Measurements from ENCODE around the gene PBXIP1. TPM values are rescaled to one million over a fixed set of nuclear protein-coding genes. Genes with fewer than 3 reads are reported as not detected.

The PBXIP1 gene
- total and polyA plus RNA-seq, 2 of the 13 experiments (the other 11 are each of a cell fraction or from before 2014, with no cell fraction given) = 16.3 to 31.9 TPM

GRCh38 chr1:154931940-154932487, 23.9 kb downstream of the PBXIP1 start (continued):
- TF ChIP-seq CAMTA2 (CRISPR knock-in tag; IDR thresholded peaks at IDR 0.05; ENCODE audit: borderline replicate concordance) (no peak), SMC3 (IDR thresholded peaks at IDR 0.05; ENCODE audit: low read length) (no peak), POLR2AphosphoS5 (IDR thresholded peaks at IDR 0.05; ENCODE audit: low read depth, low read length) (peak; percentile 80), ZNF839 (CRISPR knock-in tag; IDR thresholded peaks at IDR 0.05; ENCODE audit: borderline replicate concordance) (no peak), ZBTB39 (CRISPR knock-in tag; IDR thresholded peaks at IDR 0.05) (0 out of 2 replicates have a peak, but pooled peaks have one; percentile 49), ZNF362 (CRISPR knock-in tag; IDR thresholded peaks at IDR 0.05; ENCODE audit: borderline replicate concordance) (no peak; the same call in 1 of the 2 replicates), SRSF9 (IDR thresholded peaks at IDR 0.05; ENCODE audit: borderline replicate concordance, insufficient read depth, low read depth, low read length, poor library complexity, severe bottlenecking) (no peak), PAX8 (CRISPR knock-in tag; IDR thresholded peaks at IDR 0.05; ENCODE audit: borderline replicate concordance) (no peak), ZSCAN31 (CRISPR knock-in tag; IDR thresholded peaks at IDR 0.05; ENCODE audit: low read depth) (no peak), ZNF557 (CRISPR knock-in tag; IDR thresholded peaks at IDR 0.05) (no peak), HHEX (CRISPR knock-in tag; IDR thresholded peaks at IDR 0.05) (no peak), ZNF75D (CRISPR knock-in tag; IDR thresholded peaks at IDR 0.05; ENCODE audit: borderline replicate concordance) (no peak), ZNF224 (CRISPR knock-in tag; IDR thresholded peaks at IDR 0.05) (peak; percentile 51; the same call in 1 of the 2 replicates), HMG20B (CRISPR knock-in tag; conservative IDR thresholded peaks at IDR 0.05) (no peak), RFX1 (IDR thresholded peaks at IDR 0.05) (no peak), ZNF503 (CRISPR knock-in tag; IDR thresholded peaks at IDR 0.05) (no peak), STAT6 (CRISPR knock-in tag; IDR thresholded peaks at IDR 0.05; ENCODE audit: borderline replicate concordance) (no peak), ADNP (CRISPR knock-in tag; IDR thresholded peaks at IDR 0.05) (no peak), SRSF1 (optimal IDR thresholded peaks at IDR 0.05; ENCODE audit: low read depth, low read length) (no peak), ZNF207 (IDR thresholded peaks at IDR 0.05; ENCODE audit: borderline replicate concordance) (no peak), GLI4 (CRISPR knock-in tag; IDR thresholded peaks at IDR 0.05; ENCODE audit: borderline replicate concordance) (no peak)
